Activated CD8-positive, alpha-beta memory T cell treated with anti-CD3 and anti-CD28 coated beads, Interleukin-2, amount 50 U/mL, for 1 hour (primary cell): ENCODE data around the gene TCEAL4.
"Not testable (repeated sequence)": the region's sequence is repeated elsewhere in the genome, so short reads cannot be mapped to it uniquely, and the experiment has no call there.

ENCODE experiments used
- DNase-seq: peaks from one replicate; pipeline ENCODE4 v3.0.0-alpha.2; 2020; ENCODE audit errors: extremely low read depth

The TCEAL4 gene

DNA sequence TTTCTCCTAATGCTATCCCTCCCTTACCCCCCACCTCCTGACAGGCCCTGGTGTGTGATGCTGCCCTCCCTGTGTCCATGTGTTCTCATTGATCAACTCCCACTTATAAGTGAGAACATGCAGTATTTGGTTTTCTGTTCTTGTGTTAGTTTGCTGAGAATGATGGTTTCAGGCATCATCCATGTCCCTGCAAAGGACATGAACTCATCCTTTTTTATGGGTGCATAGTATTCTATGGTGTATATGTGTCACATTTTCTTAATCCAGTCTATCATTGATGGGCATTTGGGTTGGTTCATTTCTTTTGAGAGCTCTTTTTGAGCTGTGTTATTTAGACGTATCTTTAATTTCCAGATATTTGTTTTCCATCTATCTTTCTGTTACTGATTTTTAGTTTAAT lies 7.0 kb downstream of the TCEAL4 start:
- DNase-seq: not testable (repeated sequence)

DNA sequence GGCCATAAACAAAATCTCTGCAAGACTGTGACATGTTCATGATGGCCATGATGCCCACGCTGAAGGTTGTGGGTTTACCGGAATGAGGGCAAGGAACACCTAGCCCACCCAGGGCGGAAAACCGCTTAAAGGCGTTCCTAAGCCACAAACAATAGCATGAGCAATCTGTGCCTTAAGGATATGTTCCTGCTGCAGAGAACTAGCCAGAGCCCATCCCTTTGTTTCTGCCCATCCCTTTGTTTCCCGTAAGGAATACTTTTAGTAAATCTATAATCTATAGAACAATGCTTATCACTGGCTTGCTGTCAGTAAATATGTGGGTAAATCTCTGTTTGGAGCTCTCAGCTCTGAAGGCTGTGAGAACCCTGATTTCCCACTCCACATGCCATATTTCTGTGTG lies 9.9 kb downstream of the TCEAL4 start:
- DNase-seq: not testable (repeated sequence)

DNA sequence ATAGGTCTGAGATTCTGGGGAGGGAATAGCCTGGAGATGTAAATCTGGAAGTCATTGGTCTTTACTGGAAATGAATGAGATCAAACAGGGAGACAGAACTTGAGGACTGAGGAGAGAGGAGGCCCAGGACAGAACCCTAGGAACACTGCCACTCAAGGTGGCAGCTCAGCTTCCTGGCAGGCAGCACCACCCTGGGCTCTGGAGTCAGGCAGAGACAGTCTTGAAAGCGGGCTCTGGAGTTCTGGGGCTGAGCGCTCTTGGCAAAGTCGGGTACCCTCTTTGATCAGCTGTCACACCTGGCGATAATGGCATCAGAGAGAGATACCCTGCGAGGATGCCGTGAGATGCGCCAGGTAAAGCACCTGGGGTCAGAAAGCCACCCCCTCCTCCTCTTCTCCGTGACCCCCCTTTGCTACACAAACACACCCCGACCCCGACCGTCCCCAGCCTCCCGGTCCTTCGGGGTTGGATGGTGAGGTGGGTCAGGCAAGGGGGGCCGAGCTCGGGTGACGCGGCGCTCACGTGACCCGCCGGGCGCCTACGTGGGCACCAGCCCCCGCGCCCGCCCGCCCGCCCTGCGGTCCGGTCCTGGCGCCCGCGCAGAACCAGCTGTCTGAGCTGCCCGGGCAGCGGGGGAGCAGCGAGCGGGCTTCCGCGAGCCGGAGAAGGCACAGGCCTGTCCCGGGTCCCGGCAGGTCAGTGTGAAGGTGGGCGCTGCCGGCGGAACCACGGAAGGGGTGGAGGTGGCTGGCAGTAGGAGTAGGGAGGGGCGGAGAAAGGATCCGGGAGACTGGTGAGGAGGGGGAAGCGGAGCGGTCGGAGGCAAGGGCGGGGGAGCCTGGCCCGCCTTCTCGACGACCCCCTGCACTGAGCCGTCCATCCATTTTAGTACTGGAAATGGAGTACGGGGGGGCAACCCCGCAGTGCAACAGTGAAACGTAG lies 22.3 kb downstream of the TCEAL4 start, which contains the start of gene TCEAL3:
Gene TCEAL3 (plus strand): TSS at position 600 of the 942 bp plus-strand sequence. CDS start 1,102 bp downstream, outside the sequence.
- no peak for DNase-seq

GRCh38 chrX:103608306-103608963 lies 23.1 kb downstream of the TCEAL4 start:
- no peak for DNase-seq

- DNase-seq: no peak
Observed at GRCh38 chrX:103610282-103610681, 25.0 kb downstream of the TCEAL4 start.

- DNase-seq: no peak
Observed at GRCh38 chrX:103613362-103613890, 28.1 kb downstream of the TCEAL4 start.

GRCh38 chrX:103614999-103615398 lies 29.7 kb downstream of the TCEAL4 start:
- DNase-seq: no peak

DNA sequence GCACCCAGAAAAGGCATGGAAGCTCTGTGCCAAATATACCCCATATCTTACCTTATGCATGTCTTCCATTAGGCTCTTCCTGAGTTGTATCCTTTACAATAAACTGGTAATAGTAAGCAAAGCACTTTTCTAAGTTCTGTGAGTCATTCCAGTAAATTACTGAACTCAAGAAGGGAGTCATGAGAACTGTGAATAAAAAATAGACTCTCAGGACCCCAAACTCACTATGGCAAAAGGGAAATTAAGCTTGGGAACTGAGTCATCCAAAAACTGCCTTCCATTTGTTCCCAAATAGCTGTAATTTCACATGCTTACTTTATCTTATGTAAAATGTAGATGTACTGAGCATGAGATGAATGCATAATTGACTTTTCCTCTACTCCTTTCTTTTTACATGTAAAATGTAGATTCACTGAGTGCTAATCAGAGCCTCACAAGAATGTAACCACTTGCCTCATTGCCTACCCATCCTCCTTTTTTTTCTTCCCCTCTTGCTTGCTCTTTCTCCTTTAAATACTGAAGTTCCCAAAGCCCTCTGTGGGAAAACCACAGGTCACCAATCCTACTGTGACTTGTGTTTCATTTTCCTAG lies 30.6 kb downstream of the TCEAL4 start:
- DNase-seq: no peak

GRCh38 chrX:103616676-103617186 lies 31.4 kb downstream of the TCEAL4 start:
- DNase-seq: no peak

GRCh38 chrX:103624111-103624510 lies 38.8 kb downstream of the TCEAL4 start:
- no peak for DNase-seq

GRCh38 chrX:103626855-103627254 lies 41.5 kb downstream of the TCEAL4 start:
- DNase-seq: no peak

GRCh38 chrX:103628386-103629317 lies 43.3 kb downstream of the TCEAL4 start, which contains the start of gene TCEAL1:
Gene TCEAL1, plus strand, starts transcription at chrX:103628975. Its CDS starts 942 bp downstream, at chrX:103629917.
- no peak for DNase-seq

- DNase-seq: no peak
Observed at GRCh38 chrX:103629318-103630170, 44.2 kb downstream of the TCEAL4 start.

DNA sequence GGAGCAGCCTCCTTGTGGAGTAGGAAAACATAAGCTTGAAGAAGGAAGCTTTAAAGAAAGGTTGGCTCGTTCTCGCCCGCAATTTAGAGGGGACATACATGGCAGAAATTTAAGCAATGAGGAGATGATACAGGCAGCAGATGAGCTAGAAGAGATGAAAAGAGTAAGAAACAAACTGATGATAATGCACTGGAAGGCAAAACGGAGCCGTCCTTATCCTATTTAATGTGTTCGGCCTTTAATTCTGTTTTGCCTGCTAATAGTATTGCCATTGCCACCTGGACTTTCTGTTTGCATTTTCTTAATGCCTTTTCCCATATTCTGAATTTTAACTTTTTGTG lies 44.8 kb downstream of the TCEAL4 start:
- no peak for DNase-seq

DNA sequence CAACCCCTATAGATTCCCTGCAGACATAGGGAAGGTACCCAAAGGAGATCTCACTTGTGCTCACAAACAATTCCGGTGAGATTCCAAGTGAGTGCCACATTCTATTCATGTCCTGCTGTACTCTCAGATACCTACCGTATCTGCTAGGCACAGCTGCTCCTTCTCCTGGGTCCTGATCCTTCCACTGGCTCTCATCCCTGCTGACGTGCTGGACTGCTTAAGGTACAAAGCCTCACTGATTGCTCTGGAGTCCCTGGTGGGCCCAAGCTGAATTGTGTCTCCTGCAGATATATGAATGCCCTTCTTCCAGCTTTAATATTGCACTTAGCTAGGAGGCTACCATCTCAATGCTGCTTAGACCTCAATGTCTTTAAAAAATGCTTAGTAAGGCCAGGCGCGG lies 45.8 kb downstream of the TCEAL4 start:
- no peak for DNase-seq

GRCh38 chrX:103635436-103635835 lies 50.1 kb downstream of the TCEAL4 start:
- no peak for DNase-seq
